GM11168 (cell line): ENCODE results near the gene CD63.

ENCODE experiments used
- in situ Hi-C: fragments of 300-500 bp; cut with MboI; formaldehyde crosslinking; loops from one replicate; pipeline ENCODE4 v1.12.0; 2022; ENCODE audit warnings: low sequenced_read_pairs; ENCODE audit not compliant: unreplicated experiment

CD63 gene

GRCh38 chr12:55694188-55694515 is 34.7 kb downstream of the CD63 start:
- in situ Hi-C loops = no loop called here

- in situ Hi-C loops = no loop called here
Measured at GRCh38 chr12:55693323-55694187, 35.3 kb downstream of the CD63 start.

GRCh38 chr12:55692631-55693322 is 36.0 kb downstream of the CD63 start:
- in situ Hi-C loops = no loop called here

- in situ Hi-C loops = no loop called here
Measured at GRCh38 chr12:55688716-55689655, 39.8 kb downstream of the CD63 start.

GRCh38 chr12:55687746-55688145 is 41.1 kb downstream of the CD63 start:
- in situ Hi-C loops = no loop called here

GRCh38 chr12:55686366-55687010 is 42.3 kb downstream of the CD63 start:
- in situ Hi-C loops = no loop called here

- in situ Hi-C loops = no loop called here
Measured at GRCh38 chr12:55685671-55686070, 43.1 kb downstream of the CD63 start.

GRCh38 chr12:55684761-55685370 is 43.9 kb downstream of the CD63 start:
- in situ Hi-C loops = no loop called here

- in situ Hi-C loops = no loop called here
Measured at GRCh38 chr12:55683676-55684075, 45.1 kb downstream of the CD63 start.

GRCh38 chr12:55682087-55682796 is 46.6 kb downstream of the CD63 start:
- in situ Hi-C loops = no loop called here

GRCh38 chr12:55681142-55682077 is 47.4 kb downstream of the CD63 start:
- in situ Hi-C loops = no loop called here

GRCh38 chr12:55679691-55680090 is 49.1 kb downstream of the CD63 start:
- in situ Hi-C loops = no loop called here

GRCh38 chr12:55676707-55677106 is 52.1 kb downstream of the CD63 start:
- in situ Hi-C loops = no loop called here

GRCh38 chr12:55675666-55676065 is 53.1 kb downstream of the CD63 start:
- in situ Hi-C loops = no loop called here
